HG03103 (cell line): Measurements from ENCODE around the gene CAPN2.
A peak's percentile ranks its signal among the peaks of the same experiment; 100 is the strongest.

Experiments
- ATAC-seq: cut with Tn5 transposase; IDR thresholded peaks from one replicate; pipeline ENCODE4 v1.9.1; 2021; ENCODE audit warnings: low read depth; ENCODE audit not compliant: unreplicated experiment

Gene CAPN2

DNA sequence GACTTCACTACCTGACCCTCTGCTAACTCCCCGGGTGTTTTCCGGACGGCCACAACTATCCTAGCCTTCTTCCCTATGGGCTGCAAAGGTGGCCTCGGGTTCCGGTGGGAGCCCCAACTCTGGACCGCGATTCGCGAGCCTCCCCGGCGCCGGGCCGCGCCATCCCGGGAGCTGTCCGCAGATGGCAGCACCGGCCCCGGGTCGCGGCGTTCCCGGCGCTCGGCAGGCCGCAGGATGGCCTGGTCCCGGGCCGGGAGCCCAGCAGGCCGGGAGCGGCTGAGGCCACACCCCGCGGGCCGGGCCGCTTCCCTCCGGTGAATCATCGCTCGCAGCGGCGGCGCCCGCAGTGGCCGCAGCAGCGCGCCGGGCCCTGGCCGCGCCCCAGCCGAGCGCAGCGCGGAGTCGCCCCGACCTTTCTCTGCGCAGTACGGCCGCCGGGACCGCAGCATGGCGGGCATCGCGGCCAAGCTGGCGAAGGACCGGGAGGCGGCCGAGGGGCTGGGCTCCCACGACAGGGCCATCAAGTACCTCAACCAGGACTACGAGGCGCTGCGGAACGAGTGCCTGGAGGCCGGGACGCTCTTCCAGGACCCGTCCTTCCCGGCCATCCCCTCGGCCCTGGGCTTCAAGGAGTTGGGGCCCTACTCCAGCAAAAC is at the start of gene CAPN2:
Gene CAPN2 (plus strand): TSS at position 346 of the 656 bp plus-strand sequence. CDS start 102 bp downstream, at position 448.
- ATAC-seq = peak; percentile 40

- ATAC-seq = no peak
These were observed 49.4 kb upstream of the CAPN2 start for GRCh38 chr1:223662943-223663342.

GRCh38 chr1:223664106-223664505 is 48.2 kb upstream of the CAPN2 start:
- no peak for ATAC-seq

GRCh38 chr1:223665592-223666312 is 46.6 kb upstream of the CAPN2 start, which contains the start of gene CAPN8:
Gene CAPN8 (minus strand): TSS chr1:223665701. CDS start chr1:223665646, 55 bp downstream.
- ATAC-seq = no peak

- ATAC-seq = no peak
These were observed 44.7 kb upstream of the CAPN2 start for GRCh38 chr1:223667484-223668182.

DNA sequence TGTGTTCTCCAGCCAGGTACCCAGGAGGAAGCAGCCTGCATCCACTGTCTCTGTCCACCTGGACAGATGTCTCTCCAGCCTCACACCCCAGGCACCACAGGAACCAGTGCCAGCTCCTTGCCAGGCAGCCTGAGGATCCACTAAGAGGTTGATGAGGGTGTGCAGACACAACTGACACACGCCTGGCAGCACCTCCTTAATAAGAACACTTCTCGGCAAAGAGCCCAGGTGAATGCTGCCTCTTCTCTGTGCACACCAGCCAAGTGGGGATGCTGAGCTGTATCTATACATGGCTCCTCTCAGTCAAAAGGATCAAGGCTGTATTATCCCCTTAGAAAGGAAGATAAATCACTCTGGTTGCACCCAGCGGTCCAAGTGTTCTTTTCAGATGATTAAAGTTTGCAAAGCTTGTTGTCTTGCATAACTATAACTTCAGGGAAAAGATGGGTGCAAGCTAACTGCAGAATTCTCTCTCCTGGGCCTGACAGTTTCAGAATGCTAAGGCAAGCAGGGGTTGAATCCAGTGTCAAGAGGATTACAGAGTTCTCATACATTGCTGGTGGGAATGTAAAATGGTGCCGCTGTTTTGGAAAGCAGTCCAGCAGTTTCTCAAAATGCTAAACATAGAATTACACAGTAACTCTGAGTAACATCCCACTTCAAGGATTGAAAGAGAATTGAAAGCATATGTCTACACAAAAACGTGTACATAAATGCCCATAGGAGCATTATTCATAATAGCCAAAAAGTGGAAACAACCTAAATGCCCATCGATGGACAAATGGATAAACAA is 43.1 kb upstream of the CAPN2 start:
- no peak for ATAC-seq

DNA sequence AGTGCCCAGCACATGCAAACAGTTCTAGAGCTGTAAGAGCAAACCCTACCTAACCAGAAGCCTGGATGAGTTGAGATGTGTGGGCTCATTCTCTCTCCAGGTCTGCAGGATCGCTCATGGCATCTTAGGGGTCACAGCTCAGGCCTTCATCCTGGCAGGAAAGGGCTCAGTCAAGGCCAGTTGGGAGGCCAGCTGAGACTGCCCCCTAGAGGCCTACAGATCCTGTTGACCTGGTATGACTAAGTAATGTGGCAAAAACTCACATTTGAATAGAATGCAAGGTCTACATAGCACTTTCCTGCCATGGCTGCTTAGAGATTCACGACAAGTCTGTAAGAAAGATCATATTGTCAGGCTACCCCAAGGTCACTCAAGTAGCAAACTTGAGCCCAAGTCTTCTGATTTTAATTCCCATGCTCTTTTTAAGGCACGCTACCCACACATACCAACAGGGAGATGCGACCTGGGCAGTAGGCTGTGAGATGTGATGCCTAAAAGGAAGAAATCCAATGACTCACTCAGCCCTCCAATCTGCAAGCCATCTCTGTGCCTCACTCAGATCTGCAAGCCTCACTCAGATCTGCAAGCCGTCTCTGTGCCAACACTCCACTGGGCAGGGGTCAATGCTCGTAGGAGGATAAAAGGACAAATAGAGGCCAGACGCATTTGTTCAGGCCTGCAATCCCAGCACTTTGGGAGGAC is 41.7 kb upstream of the CAPN2 start:
- ATAC-seq = no peak

- no peak for ATAC-seq
These were observed 38.0 kb upstream of the CAPN2 start for GRCh38 chr1:223674119-223674890.

DNA sequence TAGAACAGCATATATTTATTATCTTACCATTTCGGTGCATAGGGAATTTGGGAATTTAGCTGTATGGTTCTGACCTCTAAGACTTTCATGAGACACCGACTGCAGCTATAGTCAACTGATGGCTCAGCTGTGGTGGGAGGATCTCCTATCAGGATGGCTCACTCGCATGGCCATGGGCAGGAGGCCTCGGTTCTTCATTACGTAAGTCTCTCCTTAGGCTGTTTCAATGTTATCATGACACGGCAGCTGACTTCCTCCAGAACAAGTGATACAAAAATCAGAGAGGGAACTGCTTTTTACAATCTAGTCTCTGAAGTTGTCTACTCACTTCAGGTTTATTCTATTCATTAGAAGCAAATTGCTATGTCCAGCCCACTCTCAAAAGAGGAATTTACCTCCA is 33.5 kb upstream of the CAPN2 start:
- no peak for ATAC-seq

GRCh38 chr1:223680188-223680587 is 32.2 kb upstream of the CAPN2 start:
- ATAC-seq = no peak

DNA sequence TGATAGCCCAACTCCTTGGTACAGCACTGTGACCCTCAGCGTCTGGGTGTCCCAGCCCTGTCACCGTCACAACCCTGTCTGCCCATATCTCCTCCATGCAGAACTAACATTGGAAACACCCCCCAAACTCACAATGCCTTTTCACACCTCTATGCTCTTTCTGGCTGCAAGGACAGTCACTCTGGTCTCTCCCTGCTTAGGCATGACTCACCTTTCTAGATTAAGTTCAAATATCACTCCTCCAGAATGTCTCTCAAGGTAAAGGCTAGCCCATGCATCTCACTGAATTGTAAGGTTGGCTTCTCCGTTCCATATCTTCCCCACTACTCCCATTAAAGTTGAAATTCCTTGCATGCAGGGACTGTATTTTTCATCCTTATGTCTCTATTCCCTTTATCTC is 29.8 kb upstream of the CAPN2 start:
- ATAC-seq = no peak

DNA sequence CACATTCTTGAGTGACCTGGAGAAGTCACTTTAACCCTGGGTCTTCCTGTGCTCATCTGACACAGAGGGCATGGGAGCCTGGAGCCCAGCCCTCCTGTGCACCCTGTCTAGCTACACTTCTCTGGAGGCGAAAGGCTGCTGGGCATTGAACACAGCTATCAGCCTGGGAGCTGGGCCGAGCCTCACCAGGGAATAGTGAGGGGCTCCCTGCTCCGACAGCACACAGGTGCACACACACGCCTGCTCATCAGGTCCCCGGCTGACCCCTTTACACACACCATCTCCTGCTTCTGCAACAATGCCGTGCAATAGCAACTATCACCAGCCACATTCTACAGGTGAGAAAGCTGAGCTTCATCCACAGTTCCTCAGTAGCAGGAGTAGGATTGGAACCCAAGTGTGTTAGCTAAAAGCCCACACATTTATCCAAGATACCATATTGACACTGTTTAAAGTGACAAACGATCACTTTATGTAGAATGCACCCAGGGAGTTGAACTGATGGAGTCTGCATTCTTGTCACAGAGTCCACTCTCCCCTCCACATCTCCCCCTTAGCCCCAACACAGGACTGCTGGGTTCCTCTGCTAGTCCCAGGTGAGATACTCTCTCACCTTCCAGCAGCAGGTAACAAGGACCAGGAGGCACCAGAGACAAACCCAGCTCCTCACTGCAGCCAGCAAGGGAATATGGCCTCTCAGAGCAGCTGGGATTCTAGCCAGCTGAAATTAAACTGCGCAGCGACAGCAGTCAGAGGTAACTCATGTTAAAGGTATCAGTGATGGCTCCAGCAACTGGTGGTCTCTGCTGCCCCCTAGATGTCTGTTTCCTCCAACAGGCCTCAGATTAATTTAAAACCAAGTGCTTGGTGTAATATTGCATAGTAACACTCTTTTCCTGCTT is 28.5 kb upstream of the CAPN2 start:
- ATAC-seq = no peak

DNA sequence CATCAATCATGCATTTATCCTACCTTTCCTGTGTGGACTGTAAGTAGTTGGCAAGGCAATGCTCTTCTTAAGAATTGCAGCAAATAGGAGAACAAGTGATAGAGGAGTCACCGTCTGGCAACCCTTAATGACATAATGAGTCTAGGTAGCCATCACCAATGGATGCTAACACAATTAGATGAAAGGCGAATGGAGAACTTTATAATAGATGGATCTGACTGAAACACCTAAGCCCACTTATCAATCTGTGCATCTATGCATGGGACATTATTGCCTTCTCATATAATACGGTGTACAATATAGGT is 27.9 kb upstream of the CAPN2 start:
- no peak for ATAC-seq

- ATAC-seq = no peak
These were observed 21.2 kb upstream of the CAPN2 start for GRCh38 chr1:223691121-223691520.

DNA sequence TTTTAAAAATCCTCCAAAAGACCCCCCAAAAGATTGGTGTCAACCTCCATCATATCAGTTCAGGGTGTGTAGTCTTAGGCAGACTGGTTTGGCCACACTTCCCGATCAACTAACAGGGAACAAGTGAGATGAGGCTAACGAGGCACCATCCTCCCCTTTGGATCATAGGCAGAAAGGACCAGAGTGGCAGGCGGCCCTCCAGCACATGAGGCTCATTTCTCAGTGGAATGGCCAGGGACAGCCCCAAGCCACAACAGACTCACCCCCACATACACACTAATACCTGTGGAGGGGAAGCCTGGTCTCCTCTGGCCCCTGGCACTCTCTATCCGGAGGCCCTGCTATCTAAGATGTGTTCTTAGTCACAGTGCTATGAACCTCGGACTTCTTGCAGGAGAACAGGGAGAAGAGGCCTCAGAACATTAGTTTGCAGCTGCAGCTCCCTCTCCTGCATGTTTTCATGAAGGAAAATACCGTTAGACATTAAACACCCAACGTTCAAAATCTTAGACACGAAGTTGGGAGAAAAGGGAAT is 17.3 kb upstream of the CAPN2 start:
- no peak for ATAC-seq

DNA sequence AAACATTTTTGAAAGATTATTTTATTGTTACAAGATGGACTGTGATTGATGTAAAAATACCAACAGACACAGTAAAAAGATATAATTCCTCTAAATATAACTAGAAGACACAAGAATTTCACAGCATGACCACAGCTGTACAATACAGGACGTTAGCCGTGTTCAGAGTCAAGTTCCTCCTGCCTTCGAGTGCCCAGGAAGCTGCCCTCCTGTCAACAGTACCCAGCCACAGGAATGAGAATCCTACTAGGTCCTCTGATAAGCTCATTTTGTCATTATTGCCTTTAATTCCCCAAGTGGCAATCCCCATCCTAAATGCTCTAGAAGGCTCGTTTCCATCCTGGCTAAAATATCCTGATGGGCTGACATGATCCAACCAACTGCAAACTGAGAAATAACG is 16.4 kb upstream of the CAPN2 start:
- no peak for ATAC-seq

DNA sequence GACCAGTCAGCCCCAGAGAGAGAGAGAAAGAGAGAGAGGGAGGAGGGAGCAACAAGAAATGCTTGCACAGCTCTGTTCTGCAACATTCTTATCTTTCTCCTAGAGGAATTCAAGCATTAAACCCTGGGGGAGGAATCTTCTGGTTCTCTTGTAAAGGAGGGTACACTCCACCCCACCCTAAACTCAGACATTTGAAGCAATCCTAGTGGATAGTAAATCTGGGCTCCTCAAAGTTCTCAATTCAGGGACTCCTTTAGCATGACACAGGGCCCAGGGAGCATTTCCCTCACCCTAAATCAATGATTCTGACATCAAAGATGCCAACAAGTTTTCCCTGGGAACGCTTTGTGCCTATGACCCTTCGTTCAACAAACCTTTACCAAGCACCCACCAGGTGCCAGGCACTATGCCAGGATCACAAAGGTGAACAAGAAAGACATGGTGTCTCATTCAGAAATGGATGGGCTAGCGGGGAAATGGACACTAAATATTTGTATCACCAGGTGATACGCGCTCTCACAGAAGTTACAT is 11.9 kb upstream of the CAPN2 start:
- ATAC-seq = no peak
